Uterus (tissue), 4 donors: ENCODE measurements around the gene TBL1X. TPM values are rescaled to one million over a fixed set of nuclear protein-coding genes. Genes with fewer than 3 reads are reported as not detected.
A peak's percentile ranks its signal among the peaks of the same experiment; 100 is the strongest.

Experiments
- DNase-seq, 2 donors: peaks; one replicate each; pipeline ENCODE4 v3.0.0-alpha.2; 2019 to 2020
- H3K27ac ChIP-seq, 2 donors: fragments of 200-600 bp; sonication (generic); 1 replicate in 1 of 2; 2 replicates in 1 of 2; pipeline ENCODE4 v1.5.1; 2016 to 2018
- H3K27me3 ChIP-seq, 2 donors: fragments of 200-600 bp; sonication (generic); one replicate each; pipeline ENCODE4 v1.5.1; 2018 to 2019; ENCODE audit warnings: control low read depth in 1 of 2
- H3K36me3 ChIP-seq, 2 donors: fragments of 200-600 bp; sonication (generic); one replicate each; pipeline ENCODE4 v1.5.1; 2019; ENCODE audit warnings: control low read depth in 1 of 2
- H3K4me1 ChIP-seq, 2 donors: fragments of 200-600 bp; sonication (generic); one replicate each; pipeline ENCODE4 v1.5.1; 2018 to 2019; ENCODE audit warnings: control low read depth in 1 of 2
- H3K4me3 ChIP-seq, 2 donors: fragments of 200-600 bp; sonication (generic); 1 replicate in 1 of 2; 2 replicates in 1 of 2; pipeline ENCODE4 v1.5.1; 2018 to 2019; ENCODE audit warnings: mild to moderate bottlenecking in 1 of 2
- H3K9me3 ChIP-seq, 2 donors: fragments of 200-600 bp; sonication (generic); one replicate each; pipeline ENCODE4 v1.5.1; 2019; ENCODE audit warnings: control low read depth in 1 of 2
- CTCF ChIP-seq, 4 experiments: fragments of 200-600 bp in 2 of 4; fragments of 450-650 bp in 2 of 4; sonication (generic) in 2 of 4; IDR thresholded peaks; one replicate each; pipeline ENCODE4 v1.5.1; 2016 to 2019; ENCODE audit warnings: antibody characterized with exemption in 4 of 4, mild to moderate bottlenecking in 2 of 4, moderate library complexity in 1 of 4
- POLR2A ChIP-seq, 2 donors: fragments of 450-650 bp; IDR thresholded peaks; one replicate each; pipeline ENCODE4 v1.6.1; 2016; ENCODE audit warnings: antibody characterized with exemption in 2 of 2, mild to moderate bottlenecking in 1 of 2, moderate library complexity in 1 of 2
- intact Hi-C: fragments of 100-400 bp; cut with DNase I; formaldehyde crosslinking; loops from one replicate; pipeline ENCODE4 v1.15.1; 2023; ENCODE audit warnings: low total_unique reads
- total RNA-seq, 4 donors: library from RNA; depleted of rRNA in 3 of 4; stranded (reverse); fragments of >200 nt in 3 of 4; gene quantifications; one replicate each; pipeline versions ENCODE4 v1.1.0 to v1.2.4, GENCODE V29; 2014 to 2023
- donor health status: DM: yes; HTN: yes; CAD: no.

Gene TBL1X
- total RNA-seq, 4 donors from 2014 or later, result 15.4 to 121 (median 47.7) TPM

DNA sequence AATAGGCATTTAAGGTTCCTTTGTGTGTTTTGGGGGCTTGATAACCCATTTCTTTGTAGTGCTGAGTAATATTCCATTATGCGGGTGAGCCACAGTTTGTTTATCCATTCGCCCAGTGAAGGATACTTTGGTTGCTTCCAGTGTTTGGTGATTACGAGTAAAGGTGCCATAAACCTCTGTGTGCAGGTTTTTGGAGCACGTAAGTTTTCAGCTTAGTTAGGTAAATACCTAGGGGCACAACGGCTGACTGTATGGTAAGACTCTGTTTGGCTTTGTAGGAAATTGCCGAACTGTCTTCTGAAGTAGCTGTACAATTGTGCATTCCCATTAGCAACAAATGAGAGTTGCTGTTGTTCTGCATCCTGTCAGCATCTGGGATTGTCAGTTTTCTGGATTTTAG lies 3.8 kb upstream of the TBL1X start:
- no peaks in the 10 kb centered on the region for H3K9me3 ChIP-seq
- H3K27me3 ChIP-seq, result no peaks in the 10 kb centered on the region
- H3K4me1 ChIP-seq, result no peaks in the 10 kb centered on the region
- H3K27ac ChIP-seq, result no peak overlapping the region
- intact Hi-C loops, result loop anchor here (5.0 kb wide), 1 partner anchor 119 kb away; no protein-coding TSS in a partner anchor
- no peak for TF ChIP-seq CTCF (IDR thresholded peaks at IDR 0.05)
- no peak for TF ChIP-seq POLR2A (IDR thresholded peaks at IDR 0.05)
- no peaks in the 10 kb centered on the region for H3K36me3 ChIP-seq
- H3K4me3 ChIP-seq, result no peak overlapping the region
- DNase-seq, result no peak

DNA sequence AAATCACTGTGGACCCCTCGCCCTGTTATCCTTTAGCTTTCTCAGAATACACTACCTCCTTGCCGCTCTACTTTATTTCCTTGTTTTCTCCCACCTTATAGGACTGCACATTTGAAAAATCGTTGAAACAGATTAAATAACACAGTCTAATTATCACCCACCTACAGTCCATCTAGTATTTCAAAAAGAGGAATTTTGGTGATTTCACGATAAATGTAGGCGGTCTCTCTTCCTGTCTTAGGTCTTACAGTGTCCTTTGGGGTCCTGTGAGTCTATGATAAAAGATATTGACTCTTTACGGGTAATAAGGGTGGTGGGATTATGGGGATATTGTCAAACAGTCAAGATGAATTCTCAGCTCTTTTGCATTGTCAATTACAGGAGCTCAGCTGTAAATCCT lies 2.4 kb upstream of the TBL1X start:
- Histone ChIP-seq H3K4me1 (no peaks in the 10 kb centered on the region), H3K27ac (peak overlapping the region in 1 of 2 donors; percentile 32), H3K36me3 (no peaks in the 10 kb centered on the region), H3K27me3 (no peaks in the 10 kb centered on the region), H3K4me3 (no peak overlapping the region), H3K9me3 (no peaks in the 10 kb centered on the region)
- DNase-seq, result no peak
- no peak for TF ChIP-seq CTCF (IDR thresholded peaks at IDR 0.05)
- no peak for TF ChIP-seq POLR2A (IDR thresholded peaks at IDR 0.05)
- intact Hi-C loops, result loop anchor here (5.0 kb wide), 1 partner anchor 120 kb away; no protein-coding TSS in a partner anchor

DNA sequence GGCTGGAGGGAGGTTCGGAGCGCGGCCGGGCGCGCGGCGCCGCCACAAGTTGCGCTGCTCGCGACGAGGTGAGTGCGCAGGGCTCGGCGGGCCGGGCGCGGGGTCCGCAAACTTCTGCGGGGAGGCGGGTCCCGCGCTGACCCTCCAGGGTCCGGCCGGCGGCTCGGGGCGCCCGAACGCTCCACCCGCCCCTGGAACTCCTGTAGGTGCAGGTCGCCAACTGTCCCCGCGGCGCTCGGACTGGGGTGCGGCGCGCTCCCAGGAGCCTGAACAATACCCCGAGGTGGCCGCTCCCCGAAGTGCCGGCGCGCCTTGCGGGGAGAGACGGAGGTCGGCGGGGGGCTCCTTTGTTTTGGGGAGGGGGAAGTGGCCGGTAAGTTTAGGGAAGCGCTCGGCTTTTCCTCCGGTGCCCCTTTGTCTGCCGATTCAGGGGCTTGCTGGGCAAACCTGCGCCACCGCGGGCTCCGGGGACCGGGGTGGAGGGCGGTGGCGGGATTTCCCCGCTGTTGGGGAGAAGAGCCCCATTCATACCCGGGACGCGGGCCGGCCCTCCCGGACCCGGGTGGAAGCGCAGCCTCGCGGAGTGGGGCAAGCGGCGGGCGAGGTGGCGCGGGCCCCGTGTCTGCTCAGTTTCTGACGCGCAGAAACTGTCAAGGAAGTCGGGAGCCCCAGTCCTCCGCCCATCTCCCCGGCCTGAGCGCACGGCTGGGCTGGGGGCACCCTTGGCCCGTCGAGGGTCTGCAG lies 694 bp downstream of the TBL1X start:
- TF ChIP-seq POLR2A (IDR thresholded peaks at IDR 0.05), result no peak
- no peak for TF ChIP-seq CTCF (IDR thresholded peaks at IDR 0.05)
- peak in 1 of 2 donors; percentile 17 for DNase-seq
- Histone ChIP-seq H3K9me3 (no peaks in the 10 kb centered on the region), H3K27ac (peak overlapping the region; percentile 90 to 95), H3K4me3 (peak overlapping the region; percentile 56 to 65), H3K36me3 (no peaks in the 10 kb centered on the region), H3K27me3 (no peaks in the 10 kb centered on the region), H3K4me1 (no peaks in the 10 kb centered on the region)
- intact Hi-C loops, result no loop called here

DNA sequence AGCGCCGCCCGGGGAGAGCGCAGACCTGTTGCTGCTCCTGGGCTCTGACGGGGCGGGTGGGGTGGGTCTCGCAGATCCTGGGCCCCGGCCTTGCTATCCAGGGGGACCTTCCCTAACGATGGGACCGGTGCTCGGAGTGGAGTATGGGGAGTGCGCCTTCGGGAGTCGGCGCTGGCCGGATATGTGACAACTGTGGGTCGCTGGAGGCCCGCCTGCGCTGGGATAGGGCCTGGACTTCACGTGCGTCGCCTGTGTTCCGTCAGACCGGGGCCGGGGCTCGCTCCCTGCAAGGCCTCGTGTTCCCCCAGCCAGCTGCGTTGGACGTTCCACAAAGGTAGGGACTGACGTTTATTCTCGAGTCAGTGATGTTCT lies 1.3 kb downstream of the TBL1X start:
- Histone ChIP-seq H3K27ac (peak overlapping the region; percentile 90 to 95), H3K9me3 (no peaks in the 10 kb centered on the region), H3K4me3 (peak overlapping the region; percentile 56 to 65), H3K4me1 (no peaks in the 10 kb centered on the region), H3K36me3 (no peaks in the 10 kb centered on the region), H3K27me3 (no peaks in the 10 kb centered on the region)
- DNase-seq, result peak; percentile 31 to 38
- intact Hi-C loops, result no loop called here
- TF ChIP-seq CTCF (IDR thresholded peaks at IDR 0.05) (no peak), POLR2A (IDR thresholded peaks at IDR 0.05) (no peak)

DNA sequence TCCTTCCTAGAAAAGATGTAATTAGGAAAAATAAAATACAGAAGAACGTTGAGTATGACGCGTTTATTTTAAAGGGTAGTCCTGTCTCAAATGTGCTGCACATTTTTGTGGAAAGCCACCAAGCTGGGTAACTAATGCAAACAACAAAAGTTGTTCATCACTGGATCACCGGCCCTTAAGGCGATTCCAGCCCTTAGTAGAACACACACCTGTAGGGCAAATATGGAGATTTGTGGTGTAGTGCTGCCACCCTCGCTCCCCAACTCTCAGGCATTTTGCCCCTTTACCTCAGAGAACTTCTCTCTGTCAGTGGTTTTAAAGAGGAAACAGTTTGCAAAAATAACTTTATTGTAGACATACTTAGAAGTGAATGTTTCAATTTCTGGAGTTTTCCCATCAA lies 1.9 kb downstream of the TBL1X start:
- no peak for DNase-seq
- no peaks in the 10 kb centered on the region for H3K27me3 ChIP-seq
- H3K4me1 ChIP-seq, result no peaks in the 10 kb centered on the region
- no peaks in the 10 kb centered on the region for H3K36me3 ChIP-seq
- H3K27ac ChIP-seq, result peak overlapping the region; percentile 90 to 95
- H3K4me3 ChIP-seq, result peak overlapping the region; percentile 56 to 65
- intact Hi-C loops, result no loop called here
- no peaks in the 10 kb centered on the region for H3K9me3 ChIP-seq
- TF ChIP-seq POLR2A (IDR thresholded peaks at IDR 0.05) (no peak), CTCF (IDR thresholded peaks at IDR 0.05) (no peak)
